Gastrocnemius medialis (tissue), 4 donors: ENCODE results near the gene MTARC2.

ENCODE experiments used
- CTCF ChIP-seq, 5 experiments: fragments of 450-650 bp in 3 of 5; fragments of 200-600 bp in 2 of 5; sonication (generic) in 2 of 5; IDR thresholded peaks in 4 of 5; conservative IDR thresholded peaks in 1 of 5; 1 replicate in 4 of 5; 2 replicates in 1 of 5; pipeline ENCODE4 v1.5.1; 2016 to 2019; ENCODE audit warnings: antibody characterized with exemption in 5 of 5, mild to moderate bottlenecking in 3 of 5, moderate library complexity in 3 of 5
- POLR2A ChIP-seq, 2 donors: fragments of 450-650 bp; IDR thresholded peaks; one replicate each; pipeline ENCODE4 v1.6.1; 2017; ENCODE audit warnings: antibody characterized with exemption in 2 of 2, mild to moderate bottlenecking in 2 of 2, moderate library complexity in 2 of 2

- TF ChIP-seq POLR2A (IDR thresholded peaks at IDR 0.05) (no peak), CTCF (IDR thresholded peaks at IDR 0.05 in 4 of 5, conservative IDR thresholded peaks at IDR 0.05 in 1 of 5) (peak in 1 of 5 experiments; percentile 6)
Observed at GRCh38 chr1:220787069-220787619, 39.0 kb downstream of the MTARC2 start.
